ENCODE measurements around the gene ITGB1. TPM values are rescaled to one million over a fixed set of nuclear protein-coding genes. Genes with fewer than 3 reads are reported as not detected.

ITGB1 gene
- polyA plus RNA-seq, 1 of the 3 experiments (the other 2 are of a cell fraction) = 666 TPM

DNA sequence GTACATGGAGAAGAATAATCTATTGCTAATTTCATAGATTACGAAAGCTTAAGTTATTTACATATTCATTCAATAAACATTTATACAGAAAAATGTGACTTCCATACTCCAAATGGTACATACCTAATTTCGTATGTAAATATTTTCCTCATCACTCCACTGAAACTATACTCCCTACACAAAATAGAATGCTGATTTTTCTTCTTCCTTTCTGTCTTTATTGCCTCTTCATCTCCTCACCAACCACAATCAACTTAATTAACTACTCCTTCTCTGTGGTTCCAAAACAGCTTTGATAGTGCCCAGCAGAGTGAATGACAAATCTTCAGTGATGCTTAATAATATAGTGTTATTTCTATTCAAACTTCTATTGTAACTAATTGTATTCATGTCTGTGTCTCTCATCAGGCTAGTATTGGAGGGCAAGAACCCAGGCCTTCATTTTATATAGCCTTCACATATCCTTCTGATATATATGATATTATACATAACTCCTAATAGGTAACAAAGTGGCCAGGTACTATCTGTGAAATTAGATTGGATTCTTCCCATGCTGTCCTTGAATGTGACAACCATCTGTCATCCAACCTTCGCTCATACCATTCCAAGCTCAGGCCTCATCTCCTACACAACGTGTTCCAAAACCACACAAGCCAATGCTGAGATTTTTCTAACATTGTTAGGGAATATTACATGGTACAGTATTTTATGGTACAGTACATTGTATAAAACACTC is 5.3 kb downstream of the ITGB1 start:
- H3K4me1 ChIP-seq (ENCODE audit: control insufficient read depth in 1 of 2, insufficient read depth in 2 of 2, low read depth in 1 of 2, low read length in 1 of 2) = peaks cover 33 to 41% of the 10 kb centered on the region in 2 experiments; a peak in 3 of 4 replicates

DNA sequence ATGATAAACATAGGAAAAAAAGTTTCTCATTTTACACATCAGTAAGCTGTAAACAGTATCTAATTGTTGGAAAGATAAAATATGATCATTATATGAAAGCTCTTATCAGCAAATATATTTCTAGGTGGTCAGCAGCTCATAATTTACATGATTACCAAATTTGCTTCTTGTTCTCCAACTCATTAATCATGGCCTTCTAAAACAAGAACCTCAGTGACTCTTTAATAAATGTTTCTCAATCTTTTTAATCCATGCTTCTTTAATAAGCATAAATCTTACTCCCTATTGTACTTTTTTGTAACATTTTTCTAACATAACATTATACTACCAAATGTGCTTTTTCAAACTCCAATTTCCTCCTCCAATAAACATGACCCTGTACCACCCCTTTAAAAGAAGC is 5.9 kb downstream of the ITGB1 start:
- H4K20me1 ChIP-seq (ENCODE audit: insufficient read depth) = peaks cover 100% of the 10 kb centered on the region
- TF ChIP-seq SIN3A (IDR thresholded peaks at IDR 0.05; ENCODE audit: borderline replicate concordance, low read depth, low read length) (no peak), POLR2AphosphoS5 (IDR thresholded peaks at IDR 0.05; ENCODE audit: low read depth, low read length) (no peak), REST (IDR thresholded peaks at IDR 0.05; ENCODE audit: low read depth, low read length) (no peak), FOSL2 (IDR thresholded peaks at IDR 0.05; ENCODE audit: borderline replicate concordance, low read depth) (no peak), JUND (IDR thresholded peaks at IDR 0.05) (no peak), FOXM1 (IDR thresholded peaks at IDR 0.05; ENCODE audit: low read depth) (no peak), RCOR1 (IDR thresholded peaks at IDR 0.05; ENCODE audit: low read length) (no peak), CHD2 (IDR thresholded peaks at IDR 0.05; ENCODE audit: low read length, partially characterized antibody) (no peak), MXI1 (IDR thresholded peaks at IDR 0.05; ENCODE audit: low read depth, low read length) (no peak), SMC3 (IDR thresholded peaks at IDR 0.05; ENCODE audit: low read depth, low read length) (no peak), TCF12 (IDR thresholded peaks at IDR 0.05) (no peak), RFX5 (IDR thresholded peaks at IDR 0.05; ENCODE audit: low read length) (no peak), NFIC (IDR thresholded peaks at IDR 0.05; ENCODE audit: borderline replicate concordance) (no peak)
- TF ChIP-seq, protein P1, sequence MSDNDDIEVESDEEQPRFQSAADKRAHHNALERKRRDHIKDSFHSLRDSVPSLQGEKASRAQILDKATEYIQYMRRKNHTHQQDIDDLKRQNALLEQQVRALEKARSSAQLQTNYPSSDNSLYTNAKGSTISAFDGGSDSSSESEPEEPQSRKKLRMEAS (IDR thresholded peaks at IDR 0.05; ENCODE audit: low read depth) = no peak
- TF ChIP-seq, protein P2, sequence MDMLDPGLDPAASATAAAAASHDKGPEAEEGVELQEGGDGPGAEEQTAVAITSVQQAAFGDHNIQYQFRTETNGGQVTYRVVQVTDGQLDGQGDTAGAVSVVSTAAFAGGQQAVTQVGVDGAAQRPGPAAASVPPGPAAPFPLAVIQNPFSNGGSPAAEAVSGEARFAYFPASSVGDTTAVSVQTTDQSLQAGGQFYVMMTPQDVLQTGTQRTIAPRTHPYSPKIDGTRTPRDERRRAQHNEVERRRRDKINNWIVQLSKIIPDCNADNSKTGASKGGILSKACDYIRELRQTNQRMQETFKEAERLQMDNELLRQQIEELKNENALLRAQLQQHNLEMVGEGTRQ (IDR thresholded peaks at IDR 0.05; ENCODE audit: borderline replicate concordance, low read depth, low read length) = no peak

More for the DNA sequence above, 5.3 kb downstream of the ITGB1 start:
- Histone ChIP-seq H3K9me2 (no peaks in the 10 kb centered on the region), H3K27ac (ENCODE audit: low read depth in 2 of 2, low read length in 1 of 2) (peak overlapping the region in 1 of 2 experiments; percentile 69; a peak in 1 of 4 replicates), H3K9me3 (no peaks in the 10 kb centered on the region), H3K27me3 (ENCODE audit: insufficient read depth) (no peaks in the 10 kb centered on the region), H3K79me2 (ENCODE audit: insufficient read depth) (peaks cover 100% of the 10 kb centered on the region), H2AFZ (ENCODE audit: low read depth) (no peak overlapping the region), H3K4me2 (peak overlapping the region; percentile 78), H3K4me3 (ENCODE audit: low read depth in 2 of 2, low read length in 1 of 2) (no peak overlapping the region), H3K9ac (no peak overlapping the region), H3F3A (replicated peaks; ENCODE audit: insufficient read depth) (peaks cover 27% of the 10 kb centered on the region), H3K36me3 (replicated peaks in 1 of 2; ENCODE audit: control insufficient read depth in 1 of 2, insufficient read depth in 2 of 2, low read length in 1 of 2) (peaks cover 16 to 34% of the 10 kb centered on the region in 2 experiments), H4K20me1 (ENCODE audit: insufficient read depth) (peaks cover 99% of the 10 kb centered on the region)
- CTCF ChIA-PET = no interaction called here
- WGBS (ENCODE audit: low lambda C conversion rate) = 82% methylated on average over 4 of the region's 4 CpGs
- TF ChIP-seq, protein P3, sequence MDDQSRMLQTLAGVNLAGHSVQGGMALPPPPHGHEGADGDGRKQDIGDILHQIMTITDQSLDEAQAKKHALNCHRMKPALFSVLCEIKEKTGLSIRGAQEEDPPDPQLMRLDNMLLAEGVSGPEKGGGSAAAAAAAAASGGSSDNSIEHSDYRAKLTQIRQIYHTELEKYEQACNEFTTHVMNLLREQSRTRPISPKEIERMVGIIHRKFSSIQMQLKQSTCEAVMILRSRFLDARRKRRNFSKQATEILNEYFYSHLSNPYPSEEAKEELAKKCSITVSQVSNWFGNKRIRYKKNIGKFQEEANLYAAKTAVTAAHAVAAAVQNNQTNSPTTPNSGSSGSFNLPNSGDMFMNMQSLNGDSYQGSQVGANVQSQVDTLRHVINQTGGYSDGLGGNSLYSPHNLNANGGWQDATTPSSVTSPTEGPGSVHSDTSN (IDR thresholded peaks at IDR 0.05) = no peak
- TF ChIP-seq, protein P4, sequence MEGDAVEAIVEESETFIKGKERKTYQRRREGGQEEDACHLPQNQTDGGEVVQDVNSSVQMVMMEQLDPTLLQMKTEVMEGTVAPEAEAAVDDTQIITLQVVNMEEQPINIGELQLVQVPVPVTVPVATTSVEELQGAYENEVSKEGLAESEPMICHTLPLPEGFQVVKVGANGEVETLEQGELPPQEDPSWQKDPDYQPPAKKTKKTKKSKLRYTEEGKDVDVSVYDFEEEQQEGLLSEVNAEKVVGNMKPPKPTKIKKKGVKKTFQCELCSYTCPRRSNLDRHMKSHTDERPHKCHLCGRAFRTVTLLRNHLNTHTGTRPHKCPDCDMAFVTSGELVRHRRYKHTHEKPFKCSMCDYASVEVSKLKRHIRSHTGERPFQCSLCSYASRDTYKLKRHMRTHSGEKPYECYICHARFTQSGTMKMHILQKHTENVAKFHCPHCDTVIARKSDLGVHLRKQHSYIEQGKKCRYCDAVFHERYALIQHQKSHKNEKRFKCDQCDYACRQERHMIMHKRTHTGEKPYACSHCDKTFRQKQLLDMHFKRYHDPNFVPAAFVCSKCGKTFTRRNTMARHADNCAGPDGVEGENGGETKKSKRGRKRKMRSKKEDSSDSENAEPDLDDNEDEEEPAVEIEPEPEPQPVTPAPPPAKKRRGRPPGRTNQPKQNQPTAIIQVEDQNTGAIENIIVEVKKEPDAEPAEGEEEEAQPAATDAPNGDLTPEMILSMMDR (IDR thresholded peaks at IDR 0.05) = no peak
- TF ChIP-seq POLR2AphosphoS5 (IDR thresholded peaks at IDR 0.05; ENCODE audit: low read depth, low read length) = no peak
- POLR2A ChIA-PET = interaction anchor here (1.5 kb wide), 1 partner anchor 28 kb away, joined by 4 read pairs; no protein-coding TSS in a partner anchor
- no peak for DNase-seq

More for the DNA sequence above, 5.9 kb downstream of the ITGB1 start:
- ChIA-PET POLR2A (interaction anchor here (1.5 kb wide), 1 partner anchor 29 kb away, joined by 4 read pairs; no protein-coding TSS in a partner anchor), CTCF (no interaction called here)
- Histone ChIP-seq H3K4me2 (peak overlapping the region; percentile 60; the same call in 1 of the 2 replicates), H3K9ac (no peak overlapping the region), H3K36me3 (replicated peaks in 1 of 2; ENCODE audit: control insufficient read depth in 1 of 2, insufficient read depth in 2 of 2, low read length in 1 of 2) (peaks cover 16 to 39% of the 10 kb centered on the region in 2 experiments), H3K27me3 (ENCODE audit: insufficient read depth) (no peaks in the 10 kb centered on the region), H3K9me2 (no peaks in the 10 kb centered on the region), H3K4me1 (ENCODE audit: control insufficient read depth in 1 of 2, insufficient read depth in 2 of 2, low read depth in 1 of 2, low read length in 1 of 2) (peaks cover 33 to 41% of the 10 kb centered on the region in 2 experiments; a peak in 3 of 4 replicates), H3F3A (replicated peaks; ENCODE audit: insufficient read depth) (peaks cover 28% of the 10 kb centered on the region), H3K79me2 (ENCODE audit: insufficient read depth) (peaks cover 100% of the 10 kb centered on the region), H3K4me3 (ENCODE audit: low read depth in 2 of 2, low read length in 1 of 2) (peak overlapping the region in 1 of 2 experiments; percentile 3; a peak in 1 of 4 replicates), H3K9me3 (no peaks in the 10 kb centered on the region), H3K27ac (ENCODE audit: low read depth in 2 of 2, low read length in 1 of 2) (peak overlapping the region in 1 of 2 experiments; percentile 69; a peak in 1 of 4 replicates), H2AFZ (ENCODE audit: low read depth) (no peak overlapping the region)
- DNase-seq = no peak
